Epithelial cell of esophagus (primary cell): ENCODE results near the gene KRT12.

Experiments used
- DNase-seq: peaks from one replicate; pipeline ENCODE4 v3.0.0; 2010; ENCODE audit warnings: low read depth
- H3K4me3 ChIP-seq: 2 replicates; pipeline ENCODE4 v1.5.1; 2011; ENCODE audit warnings: mild to moderate bottlenecking, low read length, control low read depth
- CTCF ChIP-seq: IDR thresholded peaks from 2 replicates; pipeline ENCODE4 v1.5.1; 2011; ENCODE audit warnings: low read depth, mild to moderate bottlenecking, low read length, control low read depth, inconsistent platforms; ENCODE audit not compliant: insufficient read depth; ENCODE audit errors: missing control alignments

Gene KRT12

GRCh38 chr17:40900809-40901356 is 33.9 kb upstream of the KRT12 start:
- H3K4me3 ChIP-seq = no peak overlapping the region
- DNase-seq = no peak
- no peak for TF ChIP-seq CTCF

- no peak for DNase-seq
- H3K4me3 ChIP-seq = no peak overlapping the region
- no peak for TF ChIP-seq CTCF
Observed at GRCh38 chr17:40896916-40897455, 30.0 kb upstream of the KRT12 start.

- no peak for TF ChIP-seq CTCF
- no peak overlapping the region for H3K4me3 ChIP-seq
- no peak for DNase-seq
Observed at GRCh38 chr17:40895106-40895730, 28.2 kb upstream of the KRT12 start.

GRCh38 chr17:40888196-40888720 is 21.2 kb upstream of the KRT12 start:
- no peak overlapping the region for H3K4me3 ChIP-seq
- DNase-seq = no peak
- TF ChIP-seq CTCF = no peak

GRCh38 chr17:40886090-40886489 is 19.1 kb upstream of the KRT12 start:
- TF ChIP-seq CTCF = no peak
- DNase-seq = no peak

GRCh38 chr17:40884708-40885512 is 17.9 kb upstream of the KRT12 start, which contains the start of gene KRT20:
Gene KRT20 (minus strand): TSS chr17:40885242. CDS start chr17:40885185, 57 bp downstream.
- no peak within 1 kb of the TSS for H3K4me3 ChIP-seq
- no peak for DNase-seq
- no peak for TF ChIP-seq CTCF

More at GRCh38 chr17:40886090-40886489, 19.1 kb upstream of the KRT12 start:
- H3K4me3 ChIP-seq = no peak overlapping the region
